GM12878 (cell line): ENCODE measurements around the gene SNX17. TPM values are rescaled to one million over a fixed set of nuclear protein-coding genes. Genes with fewer than 3 reads are reported as not detected.
A peak's percentile ranks its signal among the peaks of the same experiment; 100 is the strongest.

Source experiments
- BACH1 ChIP-seq: fragments of 450-650 bp; IDR thresholded peaks from 2 replicates; pipeline ENCODE4 v1.6.1; 2017; ENCODE audit warnings: mild to moderate bottlenecking, borderline replicate concordance
- BCLAF1 ChIP-seq: fragments of 450-650 bp; IDR thresholded peaks from 2 replicates; pipeline ENCODE4 v1.6.1; 2017; ENCODE audit warnings: antibody characterized with exemption, mild to moderate bottlenecking, moderate library complexity
- GATAD2B ChIP-seq: fragments of 450-650 bp; conservative IDR thresholded peaks from 2 replicates; pipeline ENCODE4 v1.6.1; 2017; ENCODE audit warnings: low read depth, mild to moderate bottlenecking, moderate library complexity
- IRF3 ChIP-seq: fragments of 450-650 bp; IDR thresholded peaks from 2 replicates; pipeline ENCODE4 v1.6.1; 2014; ENCODE audit warnings: mild to moderate bottlenecking
- JUND ChIP-seq: IDR thresholded peaks from 2 replicates; pipeline ENCODE4 v1.6.1; 2012; ENCODE audit warnings: low read depth, mild to moderate bottlenecking, low read length, improper control_type of control experiment, moderate library complexity
- MXI1 ChIP-seq: fragments of 150-350 bp; IDR thresholded peaks from 2 replicates; pipeline ENCODE4 v1.6.1; 2011; ENCODE audit warnings: low read depth, mild to moderate bottlenecking, inconsistent platforms, low read length, improper control_type of control experiment
- MYB ChIP-seq: fragments of 150-350 bp; IDR thresholded peaks from 2 replicates; pipeline ENCODE4 v1.6.1; 2014; ENCODE audit warnings: mild to moderate bottlenecking, low read depth, low read length, borderline replicate concordance
- NR2F1 ChIP-seq: fragments of 450-650 bp; conservative IDR thresholded peaks from 2 replicates; pipeline ENCODE4 v1.6.1; 2017; ENCODE audit warnings: mild to moderate bottlenecking
- RB1 ChIP-seq: fragments of 450-650 bp; formaldehyde crosslinking; IDR thresholded peaks from 2 replicates; pipeline ENCODE4 v1.6.1; 2017; ENCODE audit warnings: mild to moderate bottlenecking, borderline replicate concordance
- SKIL ChIP-seq: fragments of 450-650 bp; IDR thresholded peaks from 2 replicates; pipeline ENCODE4 v1.6.1; 2017; ENCODE audit warnings: mild to moderate bottlenecking, low read depth, inconsistent platforms; ENCODE audit not compliant: poor library complexity, severe bottlenecking
- SMAD5 ChIP-seq: IDR thresholded peaks from 2 replicates; pipeline ENCODE4 v1.6.1; 2016; ENCODE audit warnings: antibody characterized with exemption, low read depth
- TCF3 ChIP-seq: IDR thresholded peaks from 2 replicates; pipeline ENCODE4 v1.6.1; 2012; ENCODE audit warnings: low read depth, mild to moderate bottlenecking, low read length, borderline replicate concordance; ENCODE audit not compliant: insufficient read depth
- ZNF274 ChIP-seq: IDR thresholded peaks from one replicate; pipeline ENCODE4 v1.8.0; 2011; ENCODE audit not compliant: insufficient read length, insufficient read depth
- polyA plus RNA-seq, 11 experiments: library from polyadenylated mRNA; depleted of rRNA in 4 of 11; unstranded in 6 of 11; stranded (reverse) in 5 of 11; fragments of >200 nt; fragmentation: Nextera tagmentation in 4 of 11; fragmentation: Illumina TruSeq in 1 of 11; extraction: Ambion mirVana in 4 of 11; extraction: Trizol in 1 of 11; gene quantifications; 1 replicate in 1 of 11; 2 replicates in 10 of 11; pipeline versions ENCODE4 v1.2.1 to v1.2.3, GENCODE V29; 2011 to 2016; ENCODE audit warnings: inconsistent platforms in 2 of 11, missing spikeins in 2 of 11, low read depth in 1 of 11
- total RNA-seq, 4 experiments: library from RNA; depleted of rRNA in 3 of 4; stranded (reverse); fragments of >200 nt in 3 of 4; fragmentation: Illumina TruSeq in 1 of 4; extraction: Trizol in 1 of 4; gene quantifications; 2 replicates each; pipeline versions ENCODE4 v1.2.1 to v1.2.3, GENCODE V29; 2013 to 2021
- TF ChIP-seq, protein P1 (sequence below): IDR thresholded peaks from 2 replicates; pipeline ENCODE4 v1.6.1; 2012; ENCODE audit warnings: improper control_type of control experiment, low read depth, low read length; ENCODE audit not compliant: insufficient replicate concordance

Gene SNX17
- total and polyA plus RNA-seq, 10 of the 15 experiments (the other 5 are each of a cell fraction or from before 2014, with no cell fraction given) = 6.5 to 116 (median 84.4) TPM

GRCh38 chr2:27409321-27410073 lies 39.1 kb downstream of the SNX17 start, which contains the start of gene PPM1G (continued):
- TF ChIP-seq RB1 = peak; percentile 76; the same call in 1 of the 2 replicates
- TF ChIP-seq ZNF274 = no peak
- TF ChIP-seq JUND = no peak
- TF ChIP-seq SKIL = no peak
- TF ChIP-seq MYB = peak; percentile 46; the same call in 1 of the 2 replicates
- TF ChIP-seq MXI1 = peak; percentile 79
- TF ChIP-seq GATAD2B = peak; percentile 92
- TF ChIP-seq SMAD5 = peak; percentile 88
- TF ChIP-seq TCF3 = 0 out of 2 replicates have a peak, but pooled peaks have one; percentile 69
- TF ChIP-seq NR2F1 = no peak
- TF ChIP-seq IRF3 = no peak
- TF ChIP-seq BACH1 = 0 out of 2 replicates have a peak, but pooled peaks have one; percentile 27
- TF ChIP-seq, protein P1, sequence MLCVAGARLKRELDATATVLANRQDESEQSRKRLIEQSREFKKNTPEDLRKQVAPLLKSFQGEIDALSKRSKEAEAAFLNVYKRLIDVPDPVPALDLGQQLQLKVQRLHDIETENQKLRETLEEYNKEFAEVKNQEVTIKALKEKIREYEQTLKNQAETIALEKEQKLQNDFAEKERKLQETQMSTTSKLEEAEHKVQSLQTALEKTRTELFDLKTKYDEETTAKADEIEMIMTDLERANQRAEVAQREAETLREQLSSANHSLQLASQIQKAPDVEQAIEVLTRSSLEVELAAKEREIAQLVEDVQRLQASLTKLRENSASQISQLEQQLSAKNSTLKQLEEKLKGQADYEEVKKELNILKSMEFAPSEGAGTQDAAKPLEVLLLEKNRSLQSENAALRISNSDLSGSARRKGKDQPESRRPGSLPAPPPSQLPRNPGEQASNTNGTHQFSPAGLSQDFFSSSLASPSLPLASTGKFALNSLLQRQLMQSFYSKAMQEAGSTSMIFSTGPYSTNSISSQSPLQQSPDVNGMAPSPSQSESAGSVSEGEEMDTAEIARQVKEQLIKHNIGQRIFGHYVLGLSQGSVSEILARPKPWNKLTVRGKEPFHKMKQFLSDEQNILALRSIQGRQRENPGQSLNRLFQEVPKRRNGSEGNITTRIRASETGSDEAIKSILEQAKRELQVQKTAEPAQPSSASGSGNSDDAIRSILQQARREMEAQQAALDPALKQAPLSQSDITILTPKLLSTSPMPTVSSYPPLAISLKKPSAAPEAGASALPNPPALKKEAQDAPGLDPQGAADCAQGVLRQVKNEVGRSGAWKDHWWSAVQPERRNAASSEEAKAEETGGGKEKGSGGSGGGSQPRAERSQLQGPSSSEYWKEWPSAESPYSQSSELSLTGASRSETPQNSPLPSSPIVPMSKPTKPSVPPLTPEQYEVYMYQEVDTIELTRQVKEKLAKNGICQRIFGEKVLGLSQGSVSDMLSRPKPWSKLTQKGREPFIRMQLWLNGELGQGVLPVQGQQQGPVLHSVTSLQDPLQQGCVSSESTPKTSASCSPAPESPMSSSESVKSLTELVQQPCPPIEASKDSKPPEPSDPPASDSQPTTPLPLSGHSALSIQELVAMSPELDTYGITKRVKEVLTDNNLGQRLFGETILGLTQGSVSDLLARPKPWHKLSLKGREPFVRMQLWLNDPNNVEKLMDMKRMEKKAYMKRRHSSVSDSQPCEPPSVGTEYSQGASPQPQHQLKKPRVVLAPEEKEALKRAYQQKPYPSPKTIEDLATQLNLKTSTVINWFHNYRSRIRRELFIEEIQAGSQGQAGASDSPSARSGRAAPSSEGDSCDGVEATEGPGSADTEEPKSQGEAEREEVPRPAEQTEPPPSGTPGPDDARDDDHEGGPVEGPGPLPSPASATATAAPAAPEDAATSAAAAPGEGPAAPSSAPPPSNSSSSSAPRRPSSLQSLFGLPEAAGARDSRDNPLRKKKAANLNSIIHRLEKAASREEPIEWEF = no peak
- TF ChIP-seq BCLAF1 = no peak
